Activated gamma-delta T cell treated with Interleukin-2 at 50 U/mL for 16 hours (primary cell): ENCODE measurements around the gene FAM3C.

Source experiments
- DNase-seq: peaks from one replicate; pipeline ENCODE4 v3.0.0-alpha.2; 2020

The FAM3C gene

DNA sequence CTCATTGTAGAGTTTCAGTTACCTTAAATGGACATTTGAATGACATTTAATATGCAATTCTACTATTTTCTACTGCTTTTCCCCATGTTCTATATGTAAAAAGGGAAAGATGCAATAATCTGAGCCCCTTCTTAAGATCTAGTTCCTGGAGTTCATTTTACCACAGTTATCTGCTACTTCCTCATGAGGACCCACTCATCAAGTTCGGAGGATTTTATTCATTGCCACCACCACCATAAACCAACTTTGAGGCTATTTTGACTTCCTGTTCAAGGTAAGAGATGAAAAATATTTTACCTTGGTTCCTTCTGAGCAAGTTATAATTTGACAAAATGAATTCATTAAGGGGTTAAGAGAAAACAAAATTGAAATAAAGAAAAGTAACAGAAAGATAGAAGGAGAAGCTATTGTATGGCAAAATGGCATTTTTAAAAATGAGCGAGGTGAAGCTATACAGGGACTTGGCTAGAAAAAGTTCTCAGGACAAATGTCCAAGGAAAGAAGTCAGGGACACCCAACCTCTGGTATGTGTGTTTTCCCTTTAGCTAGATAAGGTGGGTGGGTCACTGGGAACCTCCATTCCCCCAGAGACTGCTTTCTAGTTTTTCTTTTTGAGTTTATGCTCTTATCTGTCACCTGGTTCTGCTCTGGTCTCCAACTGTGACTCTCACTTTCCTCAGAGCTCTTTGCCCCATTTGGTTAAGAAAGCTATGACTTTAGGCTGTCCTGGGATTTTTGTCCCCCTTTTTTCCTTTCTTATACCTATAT, 14.9 kb upstream of the FAM3C start:
- no peak for DNase-seq

DNA sequence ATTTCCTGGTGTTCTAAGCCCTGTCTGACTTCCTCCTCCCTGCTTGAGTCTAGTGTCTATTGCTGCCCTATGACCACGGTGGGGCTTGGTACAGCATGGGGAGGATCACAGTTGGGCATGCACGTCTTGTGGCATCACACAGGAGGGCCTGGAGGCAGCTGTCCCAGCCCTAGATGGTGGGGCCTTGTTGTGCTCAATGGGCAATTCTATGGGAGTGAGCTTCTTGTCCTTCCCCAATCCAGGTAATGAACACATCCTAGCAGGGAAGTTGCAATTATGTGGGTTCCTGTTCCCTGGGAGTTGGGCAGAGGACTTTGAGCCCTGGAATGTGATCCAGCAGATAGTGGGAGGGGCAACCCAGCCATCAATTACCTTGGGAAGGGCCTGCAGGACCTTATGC, 10.8 kb upstream of the FAM3C start:
- no peak for DNase-seq

DNA sequence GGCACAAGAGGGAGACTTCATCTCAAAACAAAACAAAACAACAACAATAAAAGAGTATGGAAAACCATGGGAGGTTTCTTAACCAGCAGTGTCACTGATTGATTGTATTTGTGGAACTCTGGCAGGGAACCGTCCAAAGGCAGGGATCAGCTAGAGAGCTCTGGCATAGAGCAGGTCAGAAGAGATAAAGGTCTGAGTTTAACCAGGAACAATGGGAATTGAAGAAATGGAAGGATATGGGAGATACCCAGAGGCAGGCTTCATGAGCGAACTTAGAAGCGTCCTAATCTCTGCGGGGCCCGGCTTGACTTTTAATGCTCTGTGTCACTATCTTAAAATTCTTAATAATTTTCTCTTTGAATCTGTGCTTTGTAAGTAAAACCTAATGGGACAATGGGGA, 10.4 kb upstream of the FAM3C start:
- DNase-seq = no peak

DNA sequence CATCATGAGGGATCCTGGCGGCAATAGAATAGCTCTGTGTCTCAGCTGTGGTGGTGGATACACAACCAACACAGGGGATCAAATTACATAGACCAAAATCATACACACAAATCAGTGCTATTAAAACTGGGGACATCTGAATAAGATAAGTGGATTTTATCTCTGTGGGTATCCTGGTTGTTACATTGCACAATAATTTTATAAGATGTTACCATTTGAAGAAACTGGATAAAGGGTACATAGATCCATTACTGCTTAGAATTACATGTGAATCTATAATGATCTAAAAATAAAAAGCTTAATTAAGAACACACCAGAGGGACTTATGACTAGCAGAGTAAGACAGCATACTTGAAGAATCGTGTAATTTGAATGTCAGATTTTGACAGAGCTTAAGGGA, 8.2 kb upstream of the FAM3C start:
- DNase-seq = no peak

DNA sequence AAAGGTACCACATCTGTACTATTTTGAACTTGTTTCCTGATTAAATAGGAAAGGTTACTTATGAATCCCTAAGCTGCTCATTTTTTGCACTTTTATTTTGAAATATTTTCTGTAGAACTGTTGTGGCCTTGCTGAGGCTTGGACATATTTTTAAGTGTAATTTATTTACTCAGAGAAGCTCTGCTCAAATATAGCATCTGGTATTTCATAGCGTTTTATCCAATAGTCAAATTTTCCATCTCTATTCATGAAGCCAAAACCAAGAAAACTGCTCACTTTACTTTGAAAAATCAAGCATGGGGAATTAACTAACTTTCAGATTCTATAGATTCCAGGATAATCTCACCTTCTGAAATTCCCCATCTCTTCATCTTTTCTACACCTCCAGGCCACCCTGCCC, 6.6 kb upstream of the FAM3C start:
- no peak for DNase-seq

DNA sequence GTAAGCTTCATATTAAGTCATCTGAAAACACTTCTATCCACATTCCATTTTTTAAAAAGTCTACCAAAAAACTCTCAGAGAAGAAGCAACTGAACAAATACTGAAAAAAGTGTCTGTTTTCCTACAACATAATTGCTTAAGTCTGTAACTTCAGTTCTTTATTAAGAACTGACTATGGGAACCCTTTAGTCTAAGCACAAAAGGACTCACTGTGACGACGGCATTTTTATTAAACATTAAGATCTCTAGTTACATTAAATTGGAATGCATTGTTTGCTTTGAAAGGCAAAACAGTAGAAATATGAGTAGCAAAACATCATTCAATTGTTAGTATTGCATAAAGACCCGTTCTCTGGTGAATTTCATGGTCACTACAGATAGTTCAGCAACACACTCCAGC, 5.8 kb upstream of the FAM3C start:
- no peak for DNase-seq

DNA sequence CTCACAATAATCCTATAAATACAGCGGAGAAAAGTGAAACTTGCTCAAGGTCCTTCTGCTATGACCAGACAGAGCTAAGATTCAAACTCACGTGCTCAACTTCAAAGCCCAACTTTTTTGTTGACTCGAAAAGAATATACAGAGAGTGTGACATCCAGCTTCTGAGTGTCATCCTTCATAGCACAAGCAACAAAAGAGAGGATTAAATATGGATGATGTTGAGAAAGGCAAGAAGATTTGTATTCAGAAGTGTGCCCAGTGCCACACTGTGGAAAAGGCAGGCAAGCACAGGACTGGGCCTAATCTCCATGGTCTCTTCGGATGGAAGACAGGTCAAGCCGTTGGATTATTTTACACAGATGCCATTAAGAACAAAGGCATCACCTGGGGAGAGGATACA, 2.1 kb upstream of the FAM3C start:
- no peak for DNase-seq

DNA sequence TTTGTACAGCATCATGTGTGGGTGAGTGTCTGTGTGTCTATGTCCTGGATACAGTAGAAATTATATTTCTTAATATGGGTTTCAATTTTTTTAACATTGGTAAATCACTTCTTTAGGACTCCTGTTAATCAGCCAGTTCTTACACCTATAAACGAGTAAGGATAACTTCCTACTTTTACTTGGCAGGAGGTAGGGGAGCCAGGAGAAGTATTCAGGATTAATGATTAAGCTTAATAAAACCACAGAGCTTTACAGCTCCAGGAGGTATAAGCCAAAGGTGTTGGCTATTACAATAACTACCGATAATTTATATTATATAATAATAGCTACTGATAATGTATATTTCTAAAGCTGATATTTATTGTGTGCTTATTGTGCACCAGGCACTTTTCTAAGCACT, 1.7 kb upstream of the FAM3C start:
- no peak for DNase-seq

DNA sequence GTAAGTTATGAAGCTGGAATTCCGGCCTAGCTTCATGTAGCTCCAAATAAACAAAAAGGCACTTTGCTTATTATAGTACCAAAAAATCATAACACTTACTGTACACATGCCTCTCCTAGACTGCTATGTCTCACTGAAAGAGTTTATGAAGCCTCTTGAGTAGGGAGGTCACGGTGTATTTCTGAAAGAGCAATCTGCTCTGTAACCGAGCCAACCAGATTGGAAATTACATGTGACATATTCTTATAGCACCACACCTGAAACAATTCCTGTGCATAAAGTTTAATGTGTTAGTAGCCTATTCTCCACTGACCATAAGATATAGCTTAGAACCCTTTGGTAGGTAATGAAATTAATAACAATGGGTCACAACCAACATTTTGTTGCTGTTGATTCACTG, 1.3 kb upstream of the FAM3C start:
- DNase-seq = no peak

DNA sequence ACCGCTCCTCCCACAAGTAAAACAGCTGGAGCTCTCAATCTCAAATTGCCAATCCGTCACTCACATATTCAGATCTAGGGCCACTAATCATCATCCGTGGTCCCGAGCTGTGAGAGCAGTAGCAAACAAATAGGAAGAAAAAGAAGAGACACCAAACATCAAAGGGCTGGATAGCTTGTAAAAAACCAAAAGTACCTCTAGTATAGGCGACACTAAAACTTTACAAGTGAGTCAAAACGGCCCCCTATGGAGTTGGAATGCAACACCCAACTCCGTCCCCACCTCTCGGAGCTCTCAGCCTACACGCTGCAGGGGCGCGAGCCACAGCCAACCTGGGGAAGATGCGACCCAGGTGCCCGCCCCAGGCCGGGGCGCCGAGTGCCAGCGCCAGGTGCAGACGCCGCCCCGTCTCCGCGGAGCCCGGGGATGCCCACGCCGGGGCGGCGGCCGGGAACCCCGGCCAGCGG, 581 bp downstream of the FAM3C start:
- peak; percentile 44 for DNase-seq

DNA sequence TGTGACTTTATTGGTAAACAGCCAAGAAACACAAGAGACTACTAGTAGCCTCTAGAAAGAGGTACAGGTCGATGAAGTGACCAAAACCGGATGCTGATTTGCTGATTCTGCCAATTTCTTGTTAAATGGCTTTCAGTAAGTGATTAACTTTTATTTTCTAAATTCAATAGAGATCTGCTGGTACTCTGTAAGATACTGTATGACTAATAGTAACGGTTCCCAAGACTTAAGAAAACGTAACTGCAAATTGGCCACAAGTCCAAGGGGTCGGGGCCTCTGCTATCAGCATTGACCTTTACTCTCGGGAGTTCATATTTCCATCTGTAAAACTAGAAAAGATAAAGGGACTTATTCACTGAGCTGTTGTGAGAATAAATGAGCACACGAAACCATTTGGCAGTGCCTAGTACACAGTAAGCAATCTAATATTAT, 1.4 kb downstream of the FAM3C start:
- DNase-seq = no peak

DNA sequence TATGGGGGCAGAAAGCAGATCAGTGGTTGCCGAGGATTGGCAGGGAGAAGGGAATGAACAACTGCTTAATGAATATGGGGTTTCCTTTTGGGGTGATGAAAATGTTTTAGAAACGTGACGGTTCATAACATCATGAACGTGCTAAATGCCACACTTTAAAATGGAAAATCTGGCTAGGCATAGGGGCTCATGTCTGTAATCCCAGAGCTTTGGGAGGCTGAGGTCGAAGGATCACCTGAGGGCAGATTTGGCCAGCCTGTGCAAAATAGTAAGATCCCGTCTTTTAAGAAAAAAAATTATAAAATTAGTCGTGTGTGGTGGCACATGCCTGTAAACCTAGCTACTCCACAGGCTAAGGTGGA, 3.1 kb downstream of the FAM3C start:
- DNase-seq = no peak

DNA sequence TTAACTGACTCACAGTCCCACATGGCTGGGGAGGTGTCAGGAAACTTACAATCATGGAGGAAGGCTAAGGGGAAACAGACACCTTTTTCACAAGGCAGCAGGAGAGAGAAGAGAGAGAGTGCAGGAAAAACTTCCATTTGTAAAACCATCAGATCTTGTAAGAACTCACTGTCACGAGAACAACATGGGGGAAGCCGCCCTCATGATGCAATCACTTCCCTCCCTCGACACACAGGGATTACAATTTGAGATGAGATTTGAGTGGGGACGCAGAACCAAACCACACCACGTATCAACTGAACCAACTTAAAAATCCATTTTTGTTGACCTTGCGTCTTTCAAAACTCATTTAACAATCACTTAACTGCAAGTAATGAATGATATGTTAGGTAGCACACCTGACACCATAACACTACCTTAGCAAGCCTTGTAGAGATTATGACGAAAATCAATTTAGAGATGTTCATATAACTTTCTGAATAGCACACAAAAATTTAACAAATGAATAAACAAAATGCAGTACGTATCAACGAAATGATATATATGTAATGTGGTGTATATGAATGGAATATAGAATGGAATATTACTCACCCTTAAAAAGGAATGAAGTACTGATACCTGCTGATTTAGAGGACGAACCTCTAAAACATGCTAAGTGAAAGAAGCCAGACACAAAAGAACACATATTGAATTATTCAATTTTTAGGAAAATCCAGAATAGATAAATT, 3.7 kb downstream of the FAM3C start:
- DNase-seq = no peak

DNA sequence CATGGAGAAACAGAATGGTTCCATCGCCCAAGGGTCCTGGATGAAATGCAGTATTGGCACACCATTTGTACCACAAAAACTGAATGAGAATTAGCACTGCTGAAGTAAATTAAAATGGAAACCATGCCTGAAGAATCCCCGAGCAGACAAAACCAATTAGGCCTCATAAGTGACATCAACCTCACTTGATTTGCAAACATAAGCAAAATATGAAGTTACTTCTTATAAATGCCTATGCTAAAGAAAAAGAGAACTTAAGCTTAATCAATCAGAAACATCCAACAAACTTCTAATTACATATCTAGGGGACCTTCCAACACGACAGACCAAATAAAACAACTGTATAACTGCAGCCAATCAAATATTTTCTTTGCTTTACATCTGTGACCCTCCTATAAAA, 4.4 kb downstream of the FAM3C start:
- DNase-seq = no peak

DNA sequence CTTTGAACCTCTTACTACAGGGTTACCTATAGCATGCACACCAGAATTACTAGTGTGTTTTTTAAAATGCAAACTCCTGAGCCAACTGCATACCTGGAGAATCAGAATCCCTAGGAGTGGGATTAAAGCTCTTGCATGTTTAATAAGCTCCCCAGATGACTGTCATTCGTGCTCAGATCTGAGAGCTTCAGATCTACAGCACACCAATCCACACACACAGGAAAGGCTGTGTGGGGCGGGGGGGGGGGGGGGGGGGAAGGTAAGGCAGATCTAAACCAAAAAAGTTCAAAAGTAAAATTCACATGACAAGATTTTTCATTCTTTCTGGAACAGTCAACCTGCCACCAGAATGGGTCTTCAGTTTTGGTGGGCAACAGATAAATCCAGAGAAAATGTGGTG, 5.5 kb downstream of the FAM3C start:
- no peak for DNase-seq

DNA sequence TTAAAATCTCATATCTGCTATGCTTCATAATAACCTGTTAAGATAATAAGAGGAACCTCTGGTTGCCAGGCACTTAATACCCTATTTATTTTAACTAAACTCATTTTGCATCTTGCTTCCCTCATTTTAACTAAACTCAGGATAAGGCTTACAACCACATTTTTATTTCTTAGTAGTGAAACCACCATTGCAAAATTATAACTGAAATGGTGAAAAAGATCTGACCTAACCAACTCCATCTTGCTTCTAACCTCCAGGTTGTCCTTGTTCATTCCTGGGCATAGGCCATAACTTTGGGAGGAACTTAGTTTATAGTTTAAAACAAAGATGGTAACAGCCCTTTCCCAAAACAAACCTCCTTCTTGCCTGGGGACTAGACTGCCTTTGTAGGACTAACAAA, 6.0 kb downstream of the FAM3C start:
- no peak for DNase-seq

DNA sequence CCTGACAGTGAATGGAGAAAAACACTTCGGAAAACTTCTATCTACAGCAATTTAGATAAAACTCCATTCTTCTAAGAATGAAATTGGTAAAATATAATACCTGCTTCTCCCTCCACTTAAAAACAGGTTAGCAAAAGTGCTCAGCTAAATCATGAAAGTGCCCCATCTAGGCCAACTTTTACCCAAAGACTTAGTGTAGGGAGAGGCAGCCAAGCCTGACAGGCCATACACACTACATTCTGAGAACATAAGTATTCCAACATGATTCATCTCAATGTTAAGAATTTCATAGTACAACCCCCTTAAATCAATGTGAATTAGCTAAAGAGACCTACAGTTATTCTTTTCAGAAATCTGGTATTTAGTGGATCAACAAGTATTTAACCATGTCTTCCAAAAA, 7.2 kb downstream of the FAM3C start:
- DNase-seq = no peak

DNA sequence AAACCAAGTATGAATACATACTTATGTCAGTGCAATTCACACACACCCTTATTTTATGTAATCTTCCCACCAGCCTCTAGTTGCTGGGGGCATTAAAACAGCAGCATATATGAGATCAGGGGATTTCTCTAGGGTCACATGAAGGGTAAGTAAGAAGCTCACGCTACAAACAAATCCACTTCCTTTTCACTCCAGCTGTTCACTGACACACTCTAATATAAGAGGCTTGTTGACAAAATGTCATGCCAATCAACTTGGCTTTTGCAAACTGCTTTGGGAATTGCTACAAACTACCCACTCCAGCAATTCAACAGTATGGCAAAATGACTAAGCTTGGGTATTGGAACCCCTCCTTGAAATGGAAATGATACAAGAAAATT, 10.3 kb downstream of the FAM3C start:
- no peak for DNase-seq

DNA sequence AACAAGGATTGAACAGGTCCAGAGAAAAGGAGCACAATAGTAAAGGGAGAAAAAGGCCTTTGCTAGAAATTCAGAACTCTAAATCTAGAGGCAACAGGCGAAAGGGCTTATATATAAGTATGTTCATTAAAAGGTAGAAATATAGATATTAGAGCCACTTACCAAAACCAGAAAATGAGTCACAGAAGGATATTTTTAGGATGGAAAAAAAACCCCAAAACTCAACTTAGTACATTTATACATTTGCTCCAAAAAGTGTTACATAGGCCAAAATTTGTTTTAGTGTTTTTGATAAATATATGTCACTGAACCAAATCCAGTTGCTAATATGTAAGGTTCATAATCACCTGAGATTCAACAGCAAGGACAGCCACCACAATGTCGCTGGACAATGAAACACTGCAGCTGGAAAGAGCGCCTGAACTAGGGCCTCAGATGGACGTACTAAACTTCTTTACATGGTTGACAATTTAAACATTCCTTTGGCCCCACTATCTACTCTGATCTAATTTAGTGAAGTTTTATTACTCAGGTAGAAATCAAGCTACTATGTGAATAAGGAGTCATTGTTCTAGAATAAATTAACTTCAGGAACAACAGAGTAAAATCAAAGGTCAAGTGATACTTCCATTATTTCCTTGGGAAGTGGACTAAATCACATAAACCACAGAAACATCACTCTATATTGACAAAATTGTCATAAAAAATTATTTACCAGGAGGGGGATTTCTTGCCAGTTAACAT, 10.9 kb downstream of the FAM3C start:
- no peak for DNase-seq

DNA sequence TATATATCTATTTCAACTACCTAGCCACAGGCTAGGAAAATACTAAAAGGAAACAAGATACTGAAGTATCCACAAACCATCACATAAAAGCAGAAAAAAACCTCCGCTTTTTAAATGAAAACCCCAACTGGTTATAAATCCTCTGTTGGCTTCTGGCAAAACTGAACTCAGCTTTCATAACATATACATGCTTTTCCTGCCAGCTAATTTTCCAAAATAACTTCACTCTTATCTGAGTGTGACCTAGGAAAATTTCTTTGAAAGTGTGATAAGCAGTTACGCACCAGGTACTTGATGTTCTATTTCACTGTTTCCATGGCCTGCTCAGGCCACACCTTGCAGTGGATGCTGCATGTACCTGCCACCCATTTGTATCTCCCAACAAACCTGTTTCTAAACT, 11.8 kb downstream of the FAM3C start:
- no peak for DNase-seq

DNA sequence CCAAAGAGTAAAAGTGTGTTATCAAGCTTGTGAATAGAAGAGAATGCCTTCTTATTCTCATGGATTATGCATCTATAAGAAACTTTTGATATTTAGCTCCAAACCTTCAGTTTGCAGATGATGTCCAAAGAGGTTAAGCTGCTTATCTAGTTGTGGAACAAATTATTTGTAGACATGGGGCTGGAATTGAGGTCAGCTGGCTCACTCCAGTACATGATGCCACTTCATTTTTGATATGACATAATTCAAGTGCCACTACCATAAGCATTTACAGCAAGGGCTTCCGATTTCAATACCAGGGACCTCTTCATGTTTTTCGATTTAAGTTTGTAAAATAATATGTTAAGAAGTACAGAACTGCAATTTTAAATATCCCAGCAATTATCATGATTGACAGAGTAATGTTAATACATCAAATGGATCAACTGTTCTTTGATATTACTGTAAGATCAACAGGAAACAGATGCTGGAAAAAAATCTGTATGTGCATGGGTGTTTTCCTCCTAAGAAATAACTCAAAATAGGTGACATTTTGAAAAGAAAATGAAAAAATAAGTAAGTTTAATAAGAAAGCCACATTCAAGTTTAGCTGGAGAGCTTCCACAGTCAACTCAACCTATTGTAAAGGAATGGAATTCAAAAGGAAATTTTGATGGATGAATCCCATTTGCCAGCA, 12.7 kb downstream of the FAM3C start:
- DNase-seq = no peak

DNA sequence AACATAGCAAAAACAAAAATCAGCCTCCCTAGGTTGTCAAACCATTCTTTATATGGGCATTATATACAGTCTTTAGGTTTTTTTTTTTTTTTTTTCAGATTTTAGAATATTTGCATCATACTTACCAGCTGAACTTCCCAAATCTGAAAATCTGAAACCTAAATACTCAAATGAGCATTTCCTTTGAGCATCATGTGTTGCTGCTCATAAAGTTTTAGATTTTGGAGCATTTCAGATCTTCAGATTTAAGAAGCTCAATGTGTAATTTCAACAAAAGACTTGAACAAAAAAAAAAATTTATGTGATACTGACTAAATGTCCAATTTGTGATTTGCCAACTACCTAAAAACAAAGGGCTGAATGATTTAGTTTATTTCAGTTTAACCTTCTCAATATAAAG, 13.6 kb downstream of the FAM3C start:
- DNase-seq = no peak

DNA sequence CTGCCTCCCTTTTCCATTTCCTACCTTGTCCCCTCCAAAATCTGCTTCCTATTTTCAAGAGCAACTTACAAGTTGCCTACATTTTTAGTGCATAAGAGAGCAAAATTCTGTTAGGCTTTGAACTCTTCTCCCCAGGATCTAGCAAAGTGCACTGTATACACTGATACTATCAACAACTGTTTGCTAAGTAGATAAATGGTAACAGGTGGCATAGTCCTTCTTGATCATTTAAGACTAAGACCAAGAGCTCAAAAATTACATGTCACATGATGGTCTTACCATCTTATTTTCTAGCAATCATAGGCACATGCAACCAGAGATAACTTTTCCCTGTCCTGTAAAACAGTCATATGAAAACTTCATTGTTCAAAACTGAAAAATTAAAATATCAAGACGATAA, 16.2 kb downstream of the FAM3C start:
- DNase-seq = no peak

DNA sequence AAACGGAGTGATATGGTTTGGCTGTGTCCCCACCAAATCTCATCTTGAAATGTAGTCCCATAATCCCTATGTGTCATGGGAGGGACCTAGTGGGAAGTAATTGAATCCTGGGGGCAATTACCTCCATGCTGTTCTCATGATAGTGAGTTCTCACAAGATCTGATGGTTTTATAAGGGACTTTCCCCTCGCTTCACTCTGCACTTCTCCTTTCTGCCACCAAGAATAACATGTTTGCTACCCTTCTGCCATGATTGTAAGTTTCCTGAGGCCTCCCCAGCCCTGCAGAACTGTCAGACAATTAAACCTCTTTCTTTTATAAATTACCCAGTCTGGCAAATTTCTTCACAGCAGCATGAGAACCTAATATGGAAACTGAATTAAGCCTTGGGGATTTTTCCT, 19.1 kb downstream of the FAM3C start:
- no peak for DNase-seq
